ENCODE results near the gene MAP3K2.

The MAP3K2 gene

GRCh38 chr2:127275789-127276188 lies 112.0 kb downstream of the MAP3K2 start:
- no peak for TF ChIP-seq TAF1 (IDR thresholded peaks at IDR 0.05; ENCODE audit: borderline replicate concordance, insufficient read depth, low read length)
- TF ChIP-seq FOXP2 (optimal IDR thresholded peaks at IDR 0.05; ENCODE audit: borderline replicate concordance, extremely low read depth, extremely low read length, insufficient read depth): no peak
- TF ChIP-seq POLR2AphosphoS5 (IDR thresholded peaks at IDR 0.05; ENCODE audit: low read depth, low read length): no peak
- no peak for TF ChIP-seq SIN3A (IDR thresholded peaks at IDR 0.05; ENCODE audit: borderline replicate concordance, insufficient read depth, low read length)
- no peak for TF ChIP-seq REST (IDR thresholded peaks at IDR 0.05; ENCODE audit: insufficient read depth in 1 of 2, low read depth in 2 of 2, low read length in 2 of 2)

- no peak for TF ChIP-seq SIN3A (IDR thresholded peaks at IDR 0.05; ENCODE audit: borderline replicate concordance, insufficient read depth, low read length)
- TF ChIP-seq FOXP2 (optimal IDR thresholded peaks at IDR 0.05; ENCODE audit: borderline replicate concordance, extremely low read depth, extremely low read length, insufficient read depth): no peak
- no peak for TF ChIP-seq TAF1 (IDR thresholded peaks at IDR 0.05; ENCODE audit: borderline replicate concordance, insufficient read depth, low read length)
- no peak for TF ChIP-seq POLR2AphosphoS5 (IDR thresholded peaks at IDR 0.05; ENCODE audit: low read depth, low read length)
- no peak for TF ChIP-seq REST (IDR thresholded peaks at IDR 0.05; ENCODE audit: insufficient read depth in 1 of 2, low read depth in 2 of 2, low read length in 2 of 2)
These were observed 112.4 kb downstream of the MAP3K2 start for GRCh38 chr2:127275356-127275755.

GRCh38 chr2:127270663-127271062 lies 117.1 kb downstream of the MAP3K2 start:
- TF ChIP-seq FOXP2 (optimal IDR thresholded peaks at IDR 0.05; ENCODE audit: borderline replicate concordance, extremely low read depth, extremely low read length, insufficient read depth) (no peak), REST (IDR thresholded peaks at IDR 0.05; ENCODE audit: insufficient read depth in 1 of 2, low read depth in 2 of 2, low read length in 2 of 2) (no peak), TAF1 (IDR thresholded peaks at IDR 0.05; ENCODE audit: borderline replicate concordance, insufficient read depth, low read length) (no peak), SIN3A (IDR thresholded peaks at IDR 0.05; ENCODE audit: borderline replicate concordance, insufficient read depth, low read length) (no peak), POLR2AphosphoS5 (IDR thresholded peaks at IDR 0.05; ENCODE audit: low read depth, low read length) (no peak)

- TF ChIP-seq FOXP2 (optimal IDR thresholded peaks at IDR 0.05; ENCODE audit: borderline replicate concordance, extremely low read depth, extremely low read length, insufficient read depth): no peak
- no peak for TF ChIP-seq REST (IDR thresholded peaks at IDR 0.05; ENCODE audit: insufficient read depth in 1 of 2, low read depth in 2 of 2, low read length in 2 of 2)
- TF ChIP-seq SIN3A (IDR thresholded peaks at IDR 0.05; ENCODE audit: borderline replicate concordance, insufficient read depth, low read length): no peak
- no peak for TF ChIP-seq TAF1 (IDR thresholded peaks at IDR 0.05; ENCODE audit: borderline replicate concordance, insufficient read depth, low read length)
- TF ChIP-seq POLR2AphosphoS5 (IDR thresholded peaks at IDR 0.05; ENCODE audit: low read depth, low read length): no peak
These were observed 125.9 kb downstream of the MAP3K2 start for GRCh38 chr2:127261804-127262406.
